GM19238 (cell line): ENCODE measurements around the gene RAB40B.
"Not testable (repeated sequence)": the region's sequence is repeated elsewhere in the genome, so short reads cannot be mapped to it uniquely, and the experiment has no call there.

Experiments
- DNase-seq: peaks from one replicate; pipeline ENCODE4 v3.0.0; 2011; ENCODE audit warnings: low spot score; ENCODE audit not compliant: insufficient read length

RAB40B gene, protein sequence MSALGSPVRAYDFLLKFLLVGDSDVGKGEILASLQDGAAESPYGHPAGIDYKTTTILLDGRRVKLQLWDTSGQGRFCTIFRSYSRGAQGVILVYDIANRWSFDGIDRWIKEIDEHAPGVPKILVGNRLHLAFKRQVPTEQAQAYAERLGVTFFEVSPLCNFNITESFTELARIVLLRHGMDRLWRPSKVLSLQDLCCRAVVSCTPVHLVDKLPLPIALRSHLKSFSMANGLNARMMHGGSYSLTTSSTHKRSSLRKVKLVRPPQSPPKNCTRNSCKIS

DNA sequence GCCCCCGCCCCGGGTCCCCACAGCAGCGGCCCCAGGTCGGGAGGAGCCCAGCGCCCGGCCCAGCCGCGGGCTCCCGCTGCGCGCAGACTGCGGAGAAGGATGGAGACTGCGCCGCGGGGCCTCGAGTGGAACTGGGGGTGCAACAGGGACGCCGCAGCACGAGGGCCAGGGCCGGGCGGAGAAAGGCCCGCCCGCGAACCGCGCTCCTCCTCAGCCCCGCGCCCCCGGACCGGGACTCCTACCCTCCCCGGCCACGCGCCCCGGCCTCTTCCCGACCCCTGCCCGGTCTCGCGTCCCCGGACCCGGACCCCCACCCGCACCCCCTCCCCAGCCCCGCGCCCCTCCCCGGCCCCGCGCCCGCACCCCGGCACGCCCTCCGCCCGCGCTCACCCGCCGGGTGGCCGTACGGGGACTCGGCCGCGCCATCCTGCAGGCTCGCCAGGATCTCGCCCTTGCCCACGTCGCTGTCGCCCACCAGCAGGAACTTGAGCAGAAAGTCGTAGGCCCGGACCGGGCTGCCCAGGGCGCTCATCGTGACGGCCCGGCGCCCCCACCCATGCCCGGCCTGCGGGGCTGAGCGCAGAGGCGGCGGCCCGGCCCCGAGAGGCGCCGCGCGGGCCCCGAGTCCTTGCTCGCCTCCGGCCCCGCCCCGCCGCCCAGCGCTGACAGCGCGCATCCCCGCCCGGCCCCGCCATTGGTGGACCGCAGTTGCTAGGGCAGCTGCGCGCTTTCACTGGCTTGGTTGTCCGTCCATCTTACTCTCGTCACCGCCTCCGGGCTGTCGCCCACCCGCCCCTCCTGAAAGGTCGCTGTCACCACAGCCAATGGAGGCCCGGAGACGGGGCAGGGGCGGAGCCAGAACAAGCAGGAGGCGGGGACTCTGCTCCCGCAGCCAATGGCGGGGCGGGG lies at the start of gene RAB40B:
RAB40B (minus strand) TSS at position 634 of the 909 bp plus-strand sequence; CDS start at position 532, 102 bp downstream.
- peak; percentile 99 for DNase-seq

- no peak for DNase-seq
Observed at GRCh38 chr17:82745524-82745923, 47.0 kb upstream of the RAB40B start.

GRCh38 chr17:82744736-82745135 lies 46.2 kb upstream of the RAB40B start:
- DNase-seq = not testable (repeated sequence)

GRCh38 chr17:82743344-82744219 lies 45.1 kb upstream of the RAB40B start:
- DNase-seq = no peak

DNA sequence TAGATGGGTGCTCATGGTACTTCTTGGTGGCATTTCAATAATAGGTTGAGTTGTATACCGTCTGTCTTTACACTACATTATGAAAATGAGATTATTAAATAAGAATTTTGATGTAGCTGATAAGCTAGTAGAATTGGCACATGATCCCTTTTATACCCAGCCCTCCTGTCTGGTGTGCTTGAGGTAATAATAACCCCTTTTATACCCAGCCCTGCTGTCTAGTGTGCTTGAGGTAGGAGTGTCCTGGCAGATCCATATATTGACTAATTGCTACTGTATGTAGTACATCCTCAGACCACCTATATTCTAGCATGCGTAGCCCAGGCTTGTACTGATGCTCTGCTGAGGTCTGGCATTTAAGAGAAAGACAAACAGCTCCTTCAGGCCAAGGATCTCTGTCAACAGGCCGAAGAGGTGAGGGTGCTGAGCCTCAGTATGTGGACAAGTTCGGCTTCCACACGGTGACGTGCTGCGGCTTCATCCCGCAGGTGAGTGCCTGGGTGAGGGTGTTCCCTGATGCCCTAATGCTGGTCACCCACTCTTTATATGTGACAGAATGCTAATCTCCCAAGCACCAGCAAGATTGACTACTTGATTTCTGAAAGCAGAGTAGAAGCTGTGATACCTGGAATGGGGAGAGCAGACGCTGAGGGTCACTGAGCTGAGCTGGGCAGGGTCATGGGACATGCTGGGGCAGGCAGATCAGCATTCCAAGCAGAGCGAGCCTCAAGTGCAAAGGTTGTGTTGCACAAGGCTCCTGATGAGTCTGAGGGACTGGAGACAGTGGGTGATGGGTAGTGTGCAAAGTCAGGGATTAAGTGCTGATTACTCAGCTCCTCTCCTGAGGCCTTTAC lies 42.6 kb upstream of the RAB40B start:
- no peak for DNase-seq

DNA sequence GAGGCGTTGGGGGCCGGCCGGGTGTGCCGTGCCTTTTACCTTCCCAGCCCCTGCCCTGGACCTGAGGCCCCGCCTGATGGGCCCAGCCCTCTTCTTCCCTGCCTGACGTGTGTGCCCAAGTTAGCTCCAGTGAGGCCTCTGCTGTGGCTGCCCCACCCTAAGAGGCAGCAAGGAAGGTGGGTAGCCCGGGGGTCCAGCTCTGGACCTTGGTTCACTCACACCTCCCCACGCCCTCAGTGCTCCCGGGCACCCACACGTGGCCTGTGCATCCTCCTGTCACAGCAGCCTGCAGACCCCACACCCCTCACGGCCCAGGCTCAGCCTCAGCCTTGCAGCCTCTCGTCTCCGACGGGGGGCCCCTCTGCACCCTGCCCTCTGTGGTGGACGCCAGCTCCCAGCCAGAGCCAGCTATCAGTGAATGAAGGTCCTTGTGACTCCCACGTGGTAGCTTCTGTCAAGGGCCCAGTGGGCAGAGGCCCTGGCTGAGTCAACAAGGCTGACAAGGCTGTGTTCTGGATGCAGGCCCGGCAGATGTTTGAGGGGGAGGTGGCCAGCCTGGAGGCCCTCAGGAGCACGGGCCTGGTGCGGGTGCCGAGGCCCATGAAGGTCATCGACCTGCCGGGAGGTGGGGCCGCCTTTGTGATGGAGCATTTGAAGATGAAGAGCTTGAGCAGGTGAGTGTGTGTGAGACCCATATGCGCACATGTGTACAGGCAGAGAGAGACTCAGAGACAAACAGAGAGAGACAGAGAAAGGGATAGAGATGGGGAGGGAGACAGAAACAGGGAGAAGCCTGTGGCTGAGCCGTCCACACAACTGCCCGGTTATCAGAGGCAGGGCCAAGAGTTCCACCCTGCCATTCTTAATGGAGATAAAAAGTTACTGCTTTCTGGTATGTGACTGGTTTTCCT lies 39.7 kb upstream of the RAB40B start:
- DNase-seq = no peak

DNA sequence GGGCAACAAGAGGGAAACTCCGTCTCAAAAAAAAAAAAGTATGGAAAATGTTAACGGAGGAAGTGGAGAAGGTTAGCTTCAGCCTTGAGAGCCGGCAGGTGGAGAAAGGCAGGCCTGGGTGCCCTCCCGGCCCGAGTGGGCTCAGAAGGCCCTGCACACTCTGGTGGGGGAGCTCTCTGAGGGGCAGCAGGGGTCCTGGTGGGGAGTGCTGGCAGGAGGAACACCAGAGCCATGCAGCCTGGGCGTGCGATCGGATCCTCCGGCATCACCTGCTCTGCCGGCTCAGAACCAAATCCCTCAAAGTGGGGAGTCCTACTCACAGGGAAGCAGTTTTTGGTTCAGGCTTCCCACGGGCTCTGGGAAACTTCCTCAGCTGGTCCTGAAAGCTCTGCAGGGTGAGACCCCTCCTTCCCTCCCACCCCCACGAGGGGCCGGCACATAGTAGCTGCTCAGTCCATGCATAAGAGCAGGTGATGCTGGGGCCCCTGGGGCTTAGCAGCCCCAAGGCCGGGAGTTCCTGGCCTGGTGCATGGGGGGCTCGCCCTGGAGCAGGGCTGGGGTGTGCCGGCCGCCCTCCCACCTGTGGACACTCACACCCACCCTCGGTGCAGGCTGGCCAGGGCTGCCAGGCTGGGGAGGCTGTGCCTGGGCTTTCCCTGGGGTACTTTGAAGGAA lies 38.1 kb upstream of the RAB40B start:
- no peak for DNase-seq

DNA sequence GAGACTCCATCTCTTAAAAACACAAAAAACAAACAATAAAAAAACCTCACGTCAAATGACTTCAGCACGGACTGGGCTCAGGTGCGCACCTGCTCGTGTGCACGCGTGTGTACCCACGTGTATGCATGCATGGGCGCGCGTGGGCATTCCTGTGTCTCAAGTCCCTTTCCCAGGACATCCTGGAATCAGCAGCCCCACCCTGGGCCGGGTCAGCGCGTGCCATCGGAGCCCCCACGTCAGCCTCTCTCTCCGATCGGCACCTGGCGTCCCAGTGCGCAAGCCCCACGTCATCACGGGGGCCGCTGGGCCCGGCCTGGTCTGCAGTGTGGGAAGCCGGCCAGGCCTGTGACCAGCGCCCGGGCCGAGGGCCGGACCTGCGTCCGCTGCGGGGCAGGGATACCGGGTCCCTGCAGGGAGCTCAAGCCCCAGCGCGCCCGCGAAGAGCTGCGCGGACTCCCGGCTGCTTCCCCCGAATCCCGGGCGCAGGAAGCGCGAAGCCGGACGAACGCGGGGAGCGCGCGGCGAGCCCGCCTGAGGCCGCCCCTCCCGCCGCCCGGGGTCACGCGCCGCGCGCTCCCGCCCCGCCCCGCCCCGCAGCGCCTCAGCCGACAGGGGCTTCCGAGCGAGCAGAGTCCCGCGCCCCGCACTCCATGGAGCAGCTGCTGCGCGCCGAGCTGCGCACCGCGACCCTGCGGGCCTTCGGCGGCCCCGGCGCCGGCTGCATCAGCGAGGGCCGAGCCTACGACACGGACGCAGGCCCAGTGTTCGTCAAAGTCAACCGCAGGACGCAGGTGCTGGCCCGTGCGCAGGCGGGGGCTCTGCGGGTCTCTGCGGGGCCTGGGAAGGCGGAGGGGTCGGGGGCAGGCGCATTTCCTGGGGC lies 36.7 kb upstream of the RAB40B start, which contains the start of gene FN3K:
FN3K (plus strand) TSS at position 629 of the 880 bp plus-strand sequence; CDS start at position 651, 22 bp downstream.
- no peak for DNase-seq

DNA sequence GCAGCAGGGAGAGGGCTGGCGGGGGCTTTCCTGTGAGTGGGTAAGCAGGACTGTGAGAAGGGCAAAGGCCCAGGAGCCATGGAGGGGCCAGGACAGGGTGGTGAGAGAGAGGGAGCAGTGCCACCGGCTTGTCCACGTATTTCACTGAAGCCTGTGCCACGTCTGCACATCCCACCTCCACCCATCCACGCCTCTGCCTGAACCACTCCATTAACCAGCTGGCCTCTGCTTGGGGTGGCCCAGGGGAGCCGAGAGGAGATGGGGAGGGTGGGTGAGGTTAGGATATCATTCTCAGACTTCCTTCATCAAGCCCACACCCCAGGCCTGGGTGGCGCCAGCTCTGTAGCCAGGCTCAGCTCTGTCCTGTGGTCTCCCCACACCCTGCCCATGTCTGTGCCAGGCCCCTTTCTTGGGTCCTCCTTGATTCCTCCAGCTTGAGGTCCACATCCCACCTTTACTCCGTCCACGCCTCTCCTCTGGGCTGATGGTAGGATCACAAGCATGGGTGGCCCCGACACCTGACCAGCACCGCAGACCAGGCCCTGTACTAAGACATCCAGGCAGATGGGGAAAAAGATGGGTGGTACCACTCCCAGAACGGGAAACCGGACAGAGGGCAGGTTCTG lies 33.7 kb upstream of the RAB40B start:
- no peak for DNase-seq

GRCh38 chr17:82729479-82730260 lies 31.2 kb upstream of the RAB40B start:
- no peak for DNase-seq

DNA sequence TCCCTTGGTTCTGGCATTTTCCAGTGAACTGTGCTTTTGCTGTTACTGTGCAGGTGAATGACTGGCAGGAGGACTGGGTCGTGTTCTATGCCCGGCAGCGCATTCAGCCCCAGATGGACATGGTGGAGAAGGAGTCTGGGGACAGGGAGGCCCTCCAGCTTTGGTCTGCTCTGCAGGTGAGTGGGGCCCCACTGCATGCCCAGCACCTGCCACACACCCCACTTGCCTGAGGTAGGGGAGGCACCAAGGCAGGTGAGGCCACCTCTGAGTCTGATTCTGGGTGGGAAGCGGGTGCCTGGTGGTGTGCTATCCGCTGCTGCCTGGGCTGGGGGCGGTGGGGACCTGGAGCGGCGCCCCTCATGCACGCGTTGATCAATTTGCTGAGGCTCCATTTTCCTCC lies 27.9 kb upstream of the RAB40B start:
- no peak for DNase-seq

DNA sequence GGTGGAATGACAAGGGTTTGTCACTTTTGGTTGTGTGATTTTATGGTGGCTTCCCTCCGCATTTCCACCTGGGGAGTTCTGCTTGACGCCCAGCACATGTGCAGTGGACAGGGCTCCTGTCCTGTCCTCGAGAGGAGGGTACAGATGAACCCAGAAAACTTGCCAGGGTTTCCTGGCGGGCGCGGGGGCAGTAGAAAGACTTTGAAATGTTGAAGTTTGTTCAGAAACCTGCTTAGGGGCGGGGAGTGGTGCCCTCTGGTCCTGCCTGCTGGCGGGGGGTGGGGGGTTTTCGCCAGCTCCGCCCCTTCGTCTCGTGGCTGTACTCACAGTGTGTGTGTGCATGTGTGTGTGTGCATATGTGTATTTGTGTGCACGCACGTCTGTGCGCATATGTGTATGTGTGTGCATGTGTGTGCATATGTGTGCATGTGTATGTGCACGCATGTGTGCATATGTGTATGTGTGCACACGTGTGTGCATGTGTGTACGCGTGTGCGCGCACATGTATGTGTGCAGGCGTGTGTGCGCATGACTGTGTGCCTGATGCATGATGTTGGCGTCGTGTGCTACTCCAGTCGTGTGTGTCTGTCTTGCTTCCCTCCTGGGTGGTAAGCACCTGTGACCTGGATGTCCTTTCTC lies 24.8 kb upstream of the RAB40B start:
- no peak for DNase-seq

GRCh38 chr17:82722341-82723013 lies 24.0 kb upstream of the RAB40B start:
- DNase-seq = no peak

- DNase-seq = no peak
Observed at GRCh38 chr17:82720204-82720603, 21.7 kb upstream of the RAB40B start.

DNA sequence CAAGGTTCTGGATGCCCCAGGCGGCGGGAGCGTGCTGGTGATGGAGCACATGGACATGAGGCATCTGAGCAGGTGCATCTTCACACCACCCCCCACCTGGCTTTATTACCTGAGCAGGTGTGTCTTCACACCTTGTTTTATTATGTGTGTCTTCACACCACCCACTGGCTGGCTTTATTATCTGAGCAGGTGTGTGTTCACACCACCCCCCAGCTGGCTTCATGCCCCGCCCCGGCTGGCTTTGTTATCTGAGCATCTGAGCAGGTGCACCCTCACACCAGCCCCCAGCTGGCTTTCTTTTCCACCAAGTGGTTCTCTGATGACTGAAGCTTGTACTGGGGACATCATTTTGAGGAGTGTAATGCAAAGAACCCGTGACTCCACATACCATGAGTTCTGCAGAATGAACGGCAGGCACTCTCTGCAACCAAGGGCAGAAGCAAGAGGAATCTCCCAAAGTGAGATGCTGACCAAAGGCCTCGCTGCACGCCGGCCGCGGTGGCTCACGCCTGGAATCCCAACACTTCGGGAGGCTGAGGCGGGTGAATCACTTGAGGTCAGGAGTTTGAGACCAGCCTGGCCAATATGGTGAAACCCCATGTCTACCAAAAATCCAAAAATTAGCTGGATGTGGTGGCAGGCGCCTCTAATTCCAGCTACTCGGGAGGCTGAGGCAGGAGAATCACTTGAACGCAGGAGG lies 20.6 kb upstream of the RAB40B start:
- no peak for DNase-seq
